ENCODE results near the gene EEA1. TPM values are rescaled to one million over a fixed set of nuclear protein-coding genes. Genes with fewer than 3 reads are reported as not detected.

EEA1 gene
- total and polyA plus RNA-seq, 10 donors: 2.3 to 31.2 (median 20.8) TPM

DNA sequence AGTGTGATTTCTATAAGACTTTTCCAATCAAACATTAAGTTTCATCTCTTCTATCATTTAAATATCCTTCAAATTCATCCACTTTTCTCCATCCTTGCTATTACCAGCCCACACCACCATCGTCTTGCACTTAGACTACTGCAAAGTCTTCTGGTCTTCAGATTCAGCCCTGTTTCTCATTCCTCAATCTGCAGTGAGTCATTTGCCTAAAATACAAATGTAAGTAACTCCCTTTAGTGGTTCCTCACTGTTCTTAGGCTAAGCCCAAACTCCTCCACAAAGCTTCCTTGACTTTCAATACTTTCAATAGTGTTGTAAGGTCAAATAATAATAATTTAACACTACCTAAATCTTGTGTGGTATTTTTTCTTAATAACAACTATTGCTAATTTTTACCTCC is 143.1 kb downstream of the EEA1 start:
- peaks cover 0 to 57% (median 10%) of the 10 kb centered on the region in 6 donors for H3K36me3 ChIP-seq
- no peaks in the 10 kb centered on the region for H3K27me3 ChIP-seq (replicated peaks in 1 of 7)
- H3K9me3 ChIP-seq: peaks cover 0 to 11% (median 4%) of the 10 kb centered on the region in 8 donors
- peaks cover 0 to 10% (median 0%) of the 10 kb centered on the region in 6 donors for H3K4me1 ChIP-seq
- intact Hi-C loops (cut with DNase I; ENCODE audit: low total_unique reads): loop anchor here (10.0 kb wide), 2 partner anchors 629 to 1319 kb away; no protein-coding TSS in a partner anchor
- TF ChIP-seq, protein P1, sequence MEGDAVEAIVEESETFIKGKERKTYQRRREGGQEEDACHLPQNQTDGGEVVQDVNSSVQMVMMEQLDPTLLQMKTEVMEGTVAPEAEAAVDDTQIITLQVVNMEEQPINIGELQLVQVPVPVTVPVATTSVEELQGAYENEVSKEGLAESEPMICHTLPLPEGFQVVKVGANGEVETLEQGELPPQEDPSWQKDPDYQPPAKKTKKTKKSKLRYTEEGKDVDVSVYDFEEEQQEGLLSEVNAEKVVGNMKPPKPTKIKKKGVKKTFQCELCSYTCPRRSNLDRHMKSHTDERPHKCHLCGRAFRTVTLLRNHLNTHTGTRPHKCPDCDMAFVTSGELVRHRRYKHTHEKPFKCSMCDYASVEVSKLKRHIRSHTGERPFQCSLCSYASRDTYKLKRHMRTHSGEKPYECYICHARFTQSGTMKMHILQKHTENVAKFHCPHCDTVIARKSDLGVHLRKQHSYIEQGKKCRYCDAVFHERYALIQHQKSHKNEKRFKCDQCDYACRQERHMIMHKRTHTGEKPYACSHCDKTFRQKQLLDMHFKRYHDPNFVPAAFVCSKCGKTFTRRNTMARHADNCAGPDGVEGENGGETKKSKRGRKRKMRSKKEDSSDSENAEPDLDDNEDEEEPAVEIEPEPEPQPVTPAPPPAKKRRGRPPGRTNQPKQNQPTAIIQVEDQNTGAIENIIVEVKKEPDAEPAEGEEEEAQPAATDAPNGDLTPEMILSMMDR (IDR thresholded peaks at IDR 0.05 in 8 of 11, conservative IDR thresholded peaks at IDR 0.05 in 3 of 11): no peak
- no peak for TF ChIP-seq POLR2AphosphoS5 (IDR thresholded peaks at IDR 0.05)
- TF ChIP-seq POLR2A (IDR thresholded peaks at IDR 0.05): no peak
- DNase-seq: no peak
- WGBS, 5 donors: 85 to 97% (median 90%) methylated on average over 1 of the region's 1 CpG
- no peak overlapping the region for H3K27ac ChIP-seq
- H3K4me3 ChIP-seq: no peak overlapping the region

GRCh38 chr12:92785563-92785950 is 143.5 kb downstream of the EEA1 start:
- peaks cover 0 to 10% (median 0%) of the 10 kb centered on the region in 6 donors for H3K4me1 ChIP-seq
- H3K27me3 ChIP-seq (replicated peaks in 1 of 7): no peaks in the 10 kb centered on the region
- no peak overlapping the region for H3K27ac ChIP-seq
- intact Hi-C loops (cut with DNase I; ENCODE audit: low total_unique reads): loop anchor here (10.0 kb wide), 2 partner anchors 629 to 1319 kb away; no protein-coding TSS in a partner anchor
- no peak overlapping the region for H3K4me3 ChIP-seq
- no peak for DNase-seq
- peaks cover 0 to 59% (median 11%) of the 10 kb centered on the region in 6 donors for H3K36me3 ChIP-seq
- TF ChIP-seq POLR2AphosphoS5 (IDR thresholded peaks at IDR 0.05) (no peak), POLR2A (IDR thresholded peaks at IDR 0.05) (no peak)
- TF ChIP-seq, protein P1 (IDR thresholded peaks at IDR 0.05 in 8 of 11, conservative IDR thresholded peaks at IDR 0.05 in 3 of 11): no peak
- peaks cover 0 to 6% (median 0%) of the 10 kb centered on the region in 8 donors for H3K9me3 ChIP-seq
- 91 to 100% (median 98%) methylated on average over 1 of the region's 1 CpG for WGBS, 5 donors

- Histone ChIP-seq H3K4me1 (peaks cover 0 to 12% (median 0%) of the 10 kb centered on the region in 6 donors), H3K4me3 (no peak overlapping the region), H3K36me3 (peaks cover 0 to 57% (median 11%) of the 10 kb centered on the region in 6 donors), H3K27me3 (replicated peaks in 1 of 7) (no peaks in the 10 kb centered on the region), H3K9me3 (peaks cover 0 to under 1% (median 0%) of the 10 kb centered on the region in 8 donors), H3K27ac (no peak overlapping the region)
- WGBS, 5 donors: 81 to 90% (median 86%) methylated on average over 1 of the region's 1 CpG
- TF ChIP-seq POLR2A (IDR thresholded peaks at IDR 0.05): no peak
- TF ChIP-seq POLR2AphosphoS5 (IDR thresholded peaks at IDR 0.05): no peak
- TF ChIP-seq, protein P1 (IDR thresholded peaks at IDR 0.05 in 8 of 11, conservative IDR thresholded peaks at IDR 0.05 in 3 of 11): peak in 9 of 11 experiments; percentile 19 to 61 (median 57)
- DNase-seq: no peak
- intact Hi-C loops (cut with DNase I; ENCODE audit: low total_unique reads): loop anchor here (10.0 kb wide), 2 partner anchors 630 to 1320 kb away; no protein-coding TSS in a partner anchor
These were observed 144.1 kb downstream of the EEA1 start for GRCh38 chr12:92784797-92785562.

DNA sequence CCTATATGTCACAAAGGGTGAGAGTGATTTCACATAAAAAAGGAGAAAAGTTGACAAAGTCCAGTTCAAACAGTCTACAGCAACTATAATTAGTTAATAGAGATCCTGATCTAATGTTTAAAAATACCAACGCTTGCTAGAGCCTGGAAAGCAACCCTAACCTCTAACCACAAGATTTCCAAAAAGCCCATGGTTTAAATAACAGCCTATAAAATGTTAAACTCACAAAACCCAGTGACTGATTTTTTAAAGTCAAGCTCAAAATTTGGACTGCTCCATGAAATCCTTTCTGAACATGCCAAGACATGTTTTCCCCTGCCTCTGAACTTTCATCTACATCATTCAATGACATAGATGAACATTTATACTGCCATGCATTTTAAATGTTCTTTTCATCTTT is 144.7 kb downstream of the EEA1 start:
- Histone ChIP-seq H3K36me3 (peaks cover 0 to 57% (median 7%) of the 10 kb centered on the region in 6 donors), H3K4me3 (no peak overlapping the region), H3K27me3 (replicated peaks in 1 of 7) (no peaks in the 10 kb centered on the region), H3K9me3 (no peaks in the 10 kb centered on the region), H3K27ac (no peak overlapping the region), H3K4me1 (peaks cover 0 to 18% (median under 1%) of the 10 kb centered on the region in 6 donors)
- WGBS, 5 donors: 55 to 71% (median 59%) methylated on average over 1 of the region's 1 CpG
- intact Hi-C loops (cut with DNase I; ENCODE audit: low total_unique reads): loop anchor here (10.0 kb wide), 2 partner anchors 630 to 1320 kb away; no protein-coding TSS in a partner anchor
- TF ChIP-seq POLR2AphosphoS5 (IDR thresholded peaks at IDR 0.05): no peak
- TF ChIP-seq, protein P1 (IDR thresholded peaks at IDR 0.05 in 8 of 11, conservative IDR thresholded peaks at IDR 0.05 in 3 of 11): no peak
- no peak for TF ChIP-seq POLR2A (IDR thresholded peaks at IDR 0.05)
- DNase-seq: no peak
